GM18507 (cell line): ENCODE measurements around the gene RBMS3.
"Not testable (repeated sequence)": the region's sequence is repeated elsewhere in the genome, so short reads cannot be mapped to it uniquely, and the experiment has no call there.

Source experiments
- DNase-seq: peaks from one replicate; pipeline ENCODE4 v3.0.0; 2011; ENCODE audit warnings: low read depth; ENCODE audit not compliant: insufficient read length; ENCODE audit errors: extremely low spot score
- FAIRE-seq: peaks from 2 replicates; lab custom pipeline; 2011; peaks lifted over from hg19 to GRCh38; lab: Jason Lieb, UNC

Gene RBMS3

GRCh38 chr3:29497282-29497681, 216.4 kb downstream of the RBMS3 start:
- FAIRE-seq (no peak), DNase-seq (no peak)

GRCh38 chr3:29502771-29503170, 221.9 kb downstream of the RBMS3 start:
- DNase-seq, result no peak
- FAIRE-seq, result no peak

- no peak for FAIRE-seq
- no peak for DNase-seq
Measured at GRCh38 chr3:29503314-29503713, 222.4 kb downstream of the RBMS3 start.

GRCh38 chr3:29503958-29504357, 223.1 kb downstream of the RBMS3 start:
- no peak for DNase-seq
- FAIRE-seq, result no peak

GRCh38 chr3:29506502-29506901, 225.6 kb downstream of the RBMS3 start:
- FAIRE-seq (no peak), DNase-seq (no peak)

- FAIRE-seq (no peak), DNase-seq (no peak)
Measured at GRCh38 chr3:29511701-29512100, 230.8 kb downstream of the RBMS3 start.

GRCh38 chr3:29512641-29513040, 231.8 kb downstream of the RBMS3 start:
- DNase-seq (no peak), FAIRE-seq (no peak)

GRCh38 chr3:29513236-29513635, 232.4 kb downstream of the RBMS3 start:
- DNase-seq, result no peak
- FAIRE-seq, result no peak

GRCh38 chr3:29514170-29514569, 233.3 kb downstream of the RBMS3 start:
- DNase-seq (no peak), FAIRE-seq (no peak)

GRCh38 chr3:29514912-29515311, 234.0 kb downstream of the RBMS3 start:
- FAIRE-seq (no peak), DNase-seq (no peak)

GRCh38 chr3:29515451-29515850, 234.6 kb downstream of the RBMS3 start:
- FAIRE-seq, result no peak
- DNase-seq, result no peak

GRCh38 chr3:29516164-29516563, 235.3 kb downstream of the RBMS3 start:
- no peak for DNase-seq
- FAIRE-seq, result no peak

- DNase-seq (no peak), FAIRE-seq (no peak)
Measured at GRCh38 chr3:29520764-29521163, 239.9 kb downstream of the RBMS3 start.

- DNase-seq (no peak), FAIRE-seq (no peak)
Measured at GRCh38 chr3:29521293-29521692, 240.4 kb downstream of the RBMS3 start.

- FAIRE-seq (no peak), DNase-seq (no peak)
Measured at GRCh38 chr3:29521751-29522150, 240.9 kb downstream of the RBMS3 start.

- DNase-seq, FAIRE-seq: not testable (repeated sequence)
Measured at GRCh38 chr3:29524433-29524832, 243.6 kb downstream of the RBMS3 start.

- DNase-seq, result no peak
- FAIRE-seq, result no peak
Measured at GRCh38 chr3:29525254-29525881, 244.5 kb downstream of the RBMS3 start.

- no peak for DNase-seq
- FAIRE-seq, result no peak
Measured at GRCh38 chr3:29527246-29527645, 246.4 kb downstream of the RBMS3 start.

GRCh38 chr3:29531644-29532043, 250.8 kb downstream of the RBMS3 start:
- FAIRE-seq (no peak), DNase-seq (no peak)

GRCh38 chr3:29532473-29532872, 251.6 kb downstream of the RBMS3 start:
- FAIRE-seq (no peak), DNase-seq (no peak)

GRCh38 chr3:29534006-29534405, 253.1 kb downstream of the RBMS3 start:
- no peak for FAIRE-seq
- DNase-seq, result no peak
